HepG2 (cell line): ENCODE results near the gene ZNF618. TPM values are rescaled to one million over a fixed set of nuclear protein-coding genes. Genes with fewer than 3 reads are reported as not detected.
A peak's percentile ranks its signal among the peaks of the same experiment; 100 is the strongest.

Experiments
- AGO2 ChIP-seq: fragments of 200-400 bp; formaldehyde crosslinking; optimal IDR thresholded peaks from 2 replicates; pipeline ENCODE3; 2017; ENCODE audit warnings: mild to moderate bottlenecking, low read depth, low read length, moderate library complexity
- ATF7-NPFF ChIP-seq: sonication (generic); formaldehyde crosslinking; IDR thresholded peaks from 2 replicates; pipeline ENCODE4 v1.8.1; 2023; ENCODE audit warnings: mild to moderate bottlenecking, low read depth, missing genetic modification reagents, moderate library complexity
- FOXO1 ChIP-seq: sonication (generic); formaldehyde crosslinking; IDR thresholded peaks from 2 replicates; pipeline ENCODE4 v1.4.0; 2020; ENCODE audit warnings: missing genetic modification reagents
- HIVEP1 ChIP-seq: sonication (generic); formaldehyde crosslinking; IDR thresholded peaks from 2 replicates; pipeline ENCODE4 v1.4.0; 2020; ENCODE audit warnings: mild to moderate bottlenecking, missing genetic modification reagents
- HNF4G ChIP-seq, 2 experiments: sonication (generic) in 1 of 2; formaldehyde crosslinking in 1 of 2; IDR thresholded peaks; 2 replicates each; pipeline versions ENCODE4 v1.4.0 to v1.6.1; 2011 to 2020; ENCODE audit warnings: borderline replicate concordance in 2 of 2, low read depth in 2 of 2, mild to moderate bottlenecking in 2 of 2, low read length in 1 of 2, missing genetic modification reagents in 1 of 2, moderate library complexity in 1 of 2
- HNRNPK ChIP-seq: fragments of 200-400 bp; formaldehyde crosslinking; IDR thresholded peaks from 2 replicates; pipeline ENCODE4 v1.6.1; 2018; ENCODE audit warnings: low read length, low read depth, moderate library complexity, mild to moderate bottlenecking; ENCODE audit not compliant: poor library complexity, severe bottlenecking
- MED13 ChIP-seq: sonication (generic); formaldehyde crosslinking; IDR thresholded peaks from 2 replicates; pipeline ENCODE4 v1.5.0; 2020; ENCODE audit warnings: missing genetic modification reagents
- POLR2A ChIP-seq, 2 experiments: IDR thresholded peaks; 2 replicates each; pipeline ENCODE4 v1.6.1; 2011; ENCODE audit warnings: low read depth in 2 of 2, low read length in 2 of 2, mild to moderate bottlenecking in 1 of 2, moderate library complexity in 1 of 2; ENCODE audit not compliant: insufficient read depth in 1 of 2
- SOX6 ChIP-seq, 2 experiments: fragments of 450-650 bp in 1 of 2; sonication (generic) in 1 of 2; formaldehyde crosslinking in 1 of 2; IDR thresholded peaks; 2 replicates each; pipeline versions ENCODE4 v1.4.0 to v1.6.1; 2017 to 2020; ENCODE audit warnings: antibody characterized with exemption in 1 of 2, mild to moderate bottlenecking in 1 of 2, missing genetic modification reagents in 1 of 2
- ZEB1 ChIP-seq: IDR thresholded peaks from 2 replicates; pipeline ENCODE4 v1.6.1; 2012; ENCODE audit warnings: mild to moderate bottlenecking, low read depth, inconsistent platforms; ENCODE audit not compliant: insufficient replicate concordance
- ZMYM3 ChIP-seq: sonication (generic); formaldehyde crosslinking; IDR thresholded peaks from 2 replicates; pipeline ENCODE4 v1.5.1; 2020; ENCODE audit warnings: mild to moderate bottlenecking, missing genetic modification reagents
- ZNF10 ChIP-seq: sonication (generic); formaldehyde crosslinking; IDR thresholded peaks from 2 replicates; pipeline ENCODE4 v1.4.0; 2020; ENCODE audit warnings: mild to moderate bottlenecking, low read depth, missing genetic modification reagents, borderline replicate concordance
- ZNF570 ChIP-seq: sonication (generic); formaldehyde crosslinking; IDR thresholded peaks from 2 replicates; pipeline ENCODE4 v1.4.0; 2020; ENCODE audit warnings: mild to moderate bottlenecking, missing genetic modification reagents, borderline replicate concordance
- ZNF577 ChIP-seq: sonication (generic); formaldehyde crosslinking; IDR thresholded peaks from 2 replicates; pipeline ENCODE4 v1.4.0; 2020; ENCODE audit warnings: mild to moderate bottlenecking, low read depth, missing genetic modification reagents, borderline replicate concordance
- ZNF619 ChIP-seq: sonication (generic); formaldehyde crosslinking; IDR thresholded peaks from 2 replicates; pipeline ENCODE4 v1.4.0; 2020; ENCODE audit warnings: mild to moderate bottlenecking, missing genetic modification reagents
- polyA plus RNA-seq, 8 experiments: library from polyadenylated mRNA; depleted of rRNA in 3 of 8; stranded (reverse) in 7 of 8; unstranded in 1 of 8; fragments of >200 nt; fragmentation: Illumina TruSeq in 4 of 8; extraction: Trizol in 4 of 8; gene quantifications; 2 replicates each; pipeline versions ENCODE4 v1.2.1 to v1.2.3, GENCODE V29; 2011 to 2016; ENCODE audit warnings: low read depth in 4 of 8, missing spikeins in 1 of 8, mixed read lengths in 1 of 8; ENCODE audit not compliant: insufficient read depth in 1 of 8
- total RNA-seq, 5 experiments: library from RNA; depleted of rRNA; stranded (reverse); fragments of >200 nt; fragmentation: Illumina TruSeq; extraction: Trizol; gene quantifications; 2 replicates each; pipeline ENCODE4 v1.2.3, GENCODE V29; 2016; ENCODE audit warnings: low read depth in 1 of 5
- TF ChIP-seq, protein P1 (sequence below): sonication (generic); formaldehyde crosslinking; IDR thresholded peaks from 2 replicates; pipeline ENCODE4 v1.4.0; 2020; ENCODE audit warnings: missing genetic modification reagents, mild to moderate bottlenecking, borderline replicate concordance
- TF ChIP-seq, protein P2 (sequence below): IDR thresholded peaks from 2 replicates; pipeline ENCODE4 v1.6.1; 2016; ENCODE audit warnings: low read depth
- TF ChIP-seq, protein P3 (sequence below): sonication (generic); formaldehyde crosslinking; IDR thresholded peaks from 2 replicates; pipeline ENCODE4 v1.9.0; 2022; ENCODE audit warnings: missing genetic modification reagents, mild to moderate bottlenecking, borderline replicate concordance
- TF ChIP-seq, protein P4 (sequence below), 2 experiments: sonication (generic) in 1 of 2; formaldehyde crosslinking in 1 of 2; IDR thresholded peaks; 2 replicates each; pipeline versions ENCODE4 v1.4.0 to v1.6.1; 2018 to 2020; ENCODE audit warnings: missing genetic modification reagents in 2 of 2, borderline replicate concordance in 1 of 2, low read depth in 1 of 2, mild to moderate bottlenecking in 1 of 2, missing biosample characterization in 1 of 2

Gene ZNF618
- total and polyA plus RNA-seq, 2 of the 13 experiments (the other 11 are each of a cell fraction or from before 2014, with no cell fraction given), result 0.07 TPM

DNA sequence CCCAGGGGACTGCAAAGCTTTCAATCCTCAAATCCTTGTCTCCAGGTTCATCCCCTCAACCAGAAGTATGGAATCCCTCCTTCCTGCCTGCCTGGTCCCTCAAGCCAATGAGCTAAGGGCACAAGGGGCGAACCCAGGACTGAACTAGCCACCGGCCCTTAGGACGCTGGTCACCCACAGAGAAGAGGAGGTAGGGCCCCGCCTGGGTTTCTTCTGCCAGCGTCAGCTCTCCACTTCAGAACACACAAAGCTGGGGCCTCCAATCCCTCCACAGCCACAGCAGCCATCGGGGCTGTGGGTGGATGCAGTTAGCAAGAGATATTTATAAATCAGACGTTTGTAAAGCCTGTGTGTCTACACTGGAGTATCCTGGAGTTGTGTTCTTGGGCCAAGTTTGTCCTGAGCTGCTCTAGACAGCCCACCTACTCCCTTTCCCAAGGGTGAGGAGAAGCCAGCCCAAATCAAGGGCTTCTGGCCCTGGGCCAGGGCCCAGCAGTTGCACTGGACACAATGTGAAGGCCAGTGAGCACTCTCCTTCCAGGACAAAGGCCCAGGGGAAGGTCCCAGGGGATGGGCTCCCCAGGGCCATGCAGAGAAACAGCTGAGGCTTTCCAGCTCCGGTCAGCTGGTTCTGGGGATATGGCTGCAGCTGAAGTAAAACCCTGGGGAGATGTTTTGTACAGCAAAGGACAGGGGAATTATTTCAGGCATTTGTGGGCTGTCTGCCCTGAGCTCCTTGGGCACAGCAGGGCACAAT lies 183.1 kb downstream of the ZNF618 start (continued):
- TF ChIP-seq, protein P1, sequence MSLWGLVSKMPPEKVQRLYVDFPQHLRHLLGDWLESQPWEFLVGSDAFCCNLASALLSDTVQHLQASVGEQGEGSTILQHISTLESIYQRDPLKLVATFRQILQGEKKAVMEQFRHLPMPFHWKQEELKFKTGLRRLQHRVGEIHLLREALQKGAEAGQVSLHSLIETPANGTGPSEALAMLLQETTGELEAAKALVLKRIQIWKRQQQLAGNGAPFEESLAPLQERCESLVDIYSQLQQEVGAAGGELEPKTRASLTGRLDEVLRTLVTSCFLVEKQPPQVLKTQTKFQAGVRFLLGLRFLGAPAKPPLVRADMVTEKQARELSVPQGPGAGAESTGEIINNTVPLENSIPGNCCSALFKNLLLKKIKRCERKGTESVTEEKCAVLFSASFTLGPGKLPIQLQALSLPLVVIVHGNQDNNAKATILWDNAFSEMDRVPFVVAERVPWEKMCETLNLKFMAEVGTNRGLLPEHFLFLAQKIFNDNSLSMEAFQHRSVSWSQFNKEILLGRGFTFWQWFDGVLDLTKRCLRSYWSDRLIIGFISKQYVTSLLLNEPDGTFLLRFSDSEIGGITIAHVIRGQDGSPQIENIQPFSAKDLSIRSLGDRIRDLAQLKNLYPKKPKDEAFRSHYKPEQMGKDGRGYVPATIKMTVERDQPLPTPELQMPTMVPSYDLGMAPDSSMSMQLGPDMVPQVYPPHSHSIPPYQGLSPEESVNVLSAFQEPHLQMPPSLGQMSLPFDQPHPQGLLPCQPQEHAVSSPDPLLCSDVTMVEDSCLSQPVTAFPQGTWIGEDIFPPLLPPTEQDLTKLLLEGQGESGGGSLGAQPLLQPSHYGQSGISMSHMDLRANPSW (CRISPR knock-in tag), result peak; percentile 35; the same call in 1 of the 2 replicates
- TF ChIP-seq, protein P2, sequence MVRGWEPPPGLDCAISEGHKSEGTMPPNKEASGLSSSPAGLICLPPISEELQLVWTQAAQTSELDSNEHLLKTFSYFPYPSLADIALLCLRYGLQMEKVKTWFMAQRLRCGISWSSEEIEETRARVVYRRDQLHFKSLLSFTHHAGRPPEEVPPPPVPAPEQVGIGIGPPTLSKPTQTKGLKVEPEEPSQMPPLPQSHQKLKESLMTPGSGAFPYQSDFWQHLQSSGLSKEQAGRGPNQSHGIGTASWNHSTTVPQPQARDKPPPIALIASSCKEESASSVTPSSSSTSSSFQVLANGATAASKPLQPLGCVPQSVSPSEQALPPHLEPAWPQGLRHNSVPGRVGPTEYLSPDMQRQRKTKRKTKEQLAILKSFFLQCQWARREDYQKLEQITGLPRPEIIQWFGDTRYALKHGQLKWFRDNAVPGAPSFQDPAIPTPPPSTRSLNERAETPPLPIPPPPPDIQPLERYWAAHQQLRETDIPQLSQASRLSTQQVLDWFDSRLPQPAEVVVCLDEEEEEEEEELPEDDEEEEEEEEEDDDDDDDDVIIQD, result no peak
- TF ChIP-seq POLR2A (IDR thresholded peaks at IDR 0.05; ENCODE audit: insufficient read depth in 1 of 2, low read depth in 2 of 2, low read length in 2 of 2), result peak; percentile 47 to 69
- no peak for TF ChIP-seq ZMYM3 (CRISPR knock-in tag)
- peak; percentile 62; the same call in 1 of the 2 replicates for TF ChIP-seq ZNF619 (CRISPR knock-in tag)
- TF ChIP-seq AGO2, result peak; percentile 97
- TF ChIP-seq FOXO1 (CRISPR knock-in tag), result no peak
- TF ChIP-seq ZNF570 (CRISPR knock-in tag), result no peak
- no peak for TF ChIP-seq HIVEP1 (CRISPR knock-in tag)
- TF ChIP-seq HNRNPK, result no peak
- TF ChIP-seq SOX6 (IDR thresholded peaks at IDR 0.05), result no peak
- TF ChIP-seq SOX6 (CRISPR knock-in tag; IDR thresholded peaks at IDR 0.05), result 0 out of 2 replicates have a peak, but pooled peaks have one; percentile 5
- no peak for TF ChIP-seq ZNF10 (CRISPR knock-in tag)
- no peak for TF ChIP-seq HNF4G (IDR thresholded peaks at IDR 0.05; ENCODE audit: borderline replicate concordance, low read depth, low read length)
- 0 out of 2 replicates have a peak, but pooled peaks have one; percentile 15 for TF ChIP-seq HNF4G (CRISPR knock-in tag; IDR thresholded peaks at IDR 0.05; ENCODE audit: borderline replicate concordance, low read depth)
- TF ChIP-seq ATF7-NPFF (CRISPR knock-in tag), result peak; percentile 71; the same call in 1 of the 2 replicates
- TF ChIP-seq, protein P3, sequence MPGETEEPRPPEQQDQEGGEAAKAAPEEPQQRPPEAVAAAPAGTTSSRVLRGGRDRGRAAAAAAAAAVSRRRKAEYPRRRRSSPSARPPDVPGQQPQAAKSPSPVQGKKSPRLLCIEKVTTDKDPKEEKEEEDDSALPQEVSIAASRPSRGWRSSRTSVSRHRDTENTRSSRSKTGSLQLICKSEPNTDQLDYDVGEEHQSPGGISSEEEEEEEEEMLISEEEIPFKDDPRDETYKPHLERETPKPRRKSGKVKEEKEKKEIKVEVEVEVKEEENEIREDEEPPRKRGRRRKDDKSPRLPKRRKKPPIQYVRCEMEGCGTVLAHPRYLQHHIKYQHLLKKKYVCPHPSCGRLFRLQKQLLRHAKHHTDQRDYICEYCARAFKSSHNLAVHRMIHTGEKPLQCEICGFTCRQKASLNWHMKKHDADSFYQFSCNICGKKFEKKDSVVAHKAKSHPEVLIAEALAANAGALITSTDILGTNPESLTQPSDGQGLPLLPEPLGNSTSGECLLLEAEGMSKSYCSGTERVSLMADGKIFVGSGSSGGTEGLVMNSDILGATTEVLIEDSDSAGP (CRISPR knock-in tag), result no peak
- TF ChIP-seq MED13 (CRISPR knock-in tag), result no peak
- TF ChIP-seq, protein P4, sequence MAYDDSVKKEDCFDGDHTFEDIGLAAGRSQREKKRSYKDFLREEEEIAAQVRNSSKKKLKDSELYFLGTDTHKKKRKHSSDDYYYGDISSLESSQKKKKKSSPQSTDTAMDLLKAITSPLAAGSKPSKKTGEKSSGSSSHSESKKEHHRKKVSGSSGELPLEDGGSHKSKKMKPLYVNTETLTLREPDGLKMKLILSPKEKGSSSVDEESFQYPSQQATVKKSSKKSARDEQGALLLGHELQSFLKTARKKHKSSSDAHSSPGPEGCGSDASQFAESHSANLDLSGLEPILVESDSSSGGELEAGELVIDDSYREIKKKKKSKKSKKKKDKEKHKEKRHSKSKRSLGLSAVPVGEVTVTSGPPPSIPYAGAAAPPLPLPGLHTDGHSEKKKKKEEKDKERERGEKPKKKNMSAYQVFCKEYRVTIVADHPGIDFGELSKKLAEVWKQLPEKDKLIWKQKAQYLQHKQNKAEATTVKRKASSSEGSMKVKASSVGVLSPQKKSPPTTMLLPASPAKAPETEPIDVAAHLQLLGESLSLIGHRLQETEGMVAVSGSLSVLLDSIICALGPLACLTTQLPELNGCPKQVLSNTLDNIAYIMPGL (CRISPR knock-in tag; IDR thresholded peaks at IDR 0.05; ENCODE audit: borderline replicate concordance in 1 of 2, low read depth in 1 of 2), result 0 out of 4 replicates have a peak, but pooled peaks of 1 of the 2 experiments have one; percentile 20
- no peak for TF ChIP-seq ZNF577
- peak; percentile 32 for TF ChIP-seq ZEB1
